OCI-LY1 (cell line): Measurements from ENCODE around the gene NINJ2.

Source experiments
- H2AFZ ChIP-seq: fragments of 200-600 bp; sonication (generic), shearing (Covaris generic); 2 replicates; pipeline ENCODE4 v1.6.0; 2014; ENCODE audit warnings: antibody characterized with exemption, mild to moderate bottlenecking, low read length
- H3F3A ChIP-seq: fragments of 200-600 bp; sonication (generic), shearing (Covaris generic); 2 replicates; pipeline ENCODE4 v1.6.0; 2014; ENCODE audit warnings: mild to moderate bottlenecking, antibody characterized with exemption, low read length, moderate library complexity; ENCODE audit not compliant: insufficient read depth
- H3K27ac ChIP-seq: fragments of 200-600 bp; sonication (generic); 2 replicates; pipeline ENCODE4 v1.5.1; 2014; ENCODE audit warnings: low read length, mixed run types, mild to moderate bottlenecking, low read depth; ENCODE audit not compliant: poor library complexity, severe bottlenecking
- H3K27me3 ChIP-seq: fragments of 200-600 bp; sonication (generic); 2 replicates; pipeline ENCODE4 v1.6.0; 2014; ENCODE audit warnings: antibody characterized with exemption, mild to moderate bottlenecking, low read length, moderate library complexity; ENCODE audit not compliant: insufficient read depth
- H3K36me3 ChIP-seq: fragments of 200-600 bp; sonication (generic); 2 replicates; pipeline ENCODE4 v1.6.1; 2014; ENCODE audit warnings: mild to moderate bottlenecking, antibody characterized with exemption, low read length, moderate library complexity, mixed read lengths; ENCODE audit not compliant: insufficient read depth
- H3K4me1 ChIP-seq: fragments of 200-600 bp; sonication (generic); 2 replicates; pipeline ENCODE4 v1.5.1; 2014; ENCODE audit warnings: mild to moderate bottlenecking, low read length, moderate library complexity; ENCODE audit not compliant: insufficient read depth, severe bottlenecking
- H3K4me2 ChIP-seq: fragments of 200-600 bp; sonication (generic), shearing (Covaris generic); 2 replicates; pipeline ENCODE4 v1.6.1; 2014; ENCODE audit warnings: low read length
- H3K4me3 ChIP-seq: fragments of 200-600 bp; sonication (generic); 2 replicates; pipeline ENCODE4 v1.5.1; 2014; ENCODE audit warnings: low read length, low read depth, mild to moderate bottlenecking, mixed read lengths; ENCODE audit not compliant: poor library complexity, severe bottlenecking
- H3K79me2 ChIP-seq: fragments of 200-600 bp; shearing (Covaris generic); 2 replicates; pipeline ENCODE4 v1.6.1; 2016; ENCODE audit warnings: mixed run types, low read length, mixed read lengths; ENCODE audit not compliant: insufficient read depth
- H3K9ac ChIP-seq: fragments of 200-600 bp; sonication (generic), shearing (Covaris generic); 2 replicates; pipeline ENCODE4 v1.6.1; 2014; ENCODE audit warnings: mild to moderate bottlenecking, low read length, mixed read lengths
- H3K9me2 ChIP-seq: fragments of 200-600 bp; sonication (generic), shearing (Covaris generic); 2 replicates; pipeline ENCODE4 v1.6.1; 2014; ENCODE audit warnings: low read depth, mild to moderate bottlenecking, low read length, mixed read lengths
- H3K9me3 ChIP-seq: fragments of 200-600 bp; shearing (Covaris generic); 2 replicates; pipeline ENCODE4 v1.6.1; 2014; ENCODE audit warnings: low read length, mixed read lengths
- H4K20me1 ChIP-seq: fragments of 200-600 bp; sonication (generic), shearing (Covaris generic); 2 replicates; pipeline ENCODE4 v1.6.0; 2016; ENCODE audit warnings: mild to moderate bottlenecking, low read length; ENCODE audit not compliant: insufficient read depth
- CTCF ChIP-seq: fragments of 200-600 bp; sonication (generic), shearing (Covaris generic); IDR thresholded peaks from 2 replicates; pipeline ENCODE4 v1.5.1; 2017; ENCODE audit warnings: mild to moderate bottlenecking, antibody characterized with exemption, low read length, moderate library complexity, mixed read lengths
- EZH2 ChIP-seq: fragments of 200-600 bp; sonication (generic), shearing (Covaris generic); IDR thresholded peaks from 2 replicates; pipeline ENCODE4 v1.8.0; 2017; ENCODE audit warnings: borderline replicate concordance, mixed run types, mild to moderate bottlenecking, antibody characterized with exemption, low read length, moderate library complexity, mixed read lengths

Gene NINJ2

GRCh38 chr12:608413-608812, 54.8 kb downstream of the NINJ2 start:
- Histone ChIP-seq H3K27ac (no peak overlapping the region), H3K4me2 (no peak overlapping the region), H3K9ac (no peak overlapping the region), H3K4me3 (no peak overlapping the region), H3K9me2 (no peaks in the 10 kb centered on the region), H3K36me3 (peaks cover 25% of the 10 kb centered on the region), H3K79me2 (no peaks in the 10 kb centered on the region), H2AFZ (no peak overlapping the region), H3K4me1 (peaks cover 19% of the 10 kb centered on the region), H4K20me1 (no peaks in the 10 kb centered on the region), H3F3A (no peaks in the 10 kb centered on the region), H3K9me3 (no peaks in the 10 kb centered on the region), H3K27me3 (no peaks in the 10 kb centered on the region)
- TF ChIP-seq CTCF (no peak), EZH2 (no peak)

- no peaks in the 10 kb centered on the region for H3K9me2 ChIP-seq
- TF ChIP-seq EZH2 (no peak), CTCF (no peak)
- no peaks in the 10 kb centered on the region for H3F3A ChIP-seq
- H3K9me3 ChIP-seq = no peaks in the 10 kb centered on the region
- H3K79me2 ChIP-seq = no peaks in the 10 kb centered on the region
- H3K4me1 ChIP-seq = peaks cover 19% of the 10 kb centered on the region
- H3K27me3 ChIP-seq = no peaks in the 10 kb centered on the region
- no peak overlapping the region for H2AFZ ChIP-seq
- H3K27ac ChIP-seq = no peak overlapping the region
- peaks cover 26% of the 10 kb centered on the region for H3K36me3 ChIP-seq
- no peak overlapping the region for H3K4me3 ChIP-seq
- no peak overlapping the region for H3K9ac ChIP-seq
- H3K4me2 ChIP-seq = no peak overlapping the region
- no peaks in the 10 kb centered on the region for H4K20me1 ChIP-seq
Measured at GRCh38 chr12:607541-608001, 55.7 kb downstream of the NINJ2 start.

- 0 out of 2 replicates have a peak, but pooled peaks cover 3% of the 10 kb centered on the region for H3K9me3 ChIP-seq
- H2AFZ ChIP-seq = no peak overlapping the region
- H3K4me1 ChIP-seq = peaks cover 2% of the 10 kb centered on the region
- H3K4me3 ChIP-seq = no peak overlapping the region
- peaks cover 34% of the 10 kb centered on the region for H3K36me3 ChIP-seq
- no peaks in the 10 kb centered on the region for H3F3A ChIP-seq
- no peak overlapping the region for H3K4me2 ChIP-seq
- H3K9me2 ChIP-seq = no peaks in the 10 kb centered on the region
- TF ChIP-seq EZH2 = no peak
- no peak for TF ChIP-seq CTCF
- H3K9ac ChIP-seq = no peak overlapping the region
- H3K27me3 ChIP-seq = no peaks in the 10 kb centered on the region
- H4K20me1 ChIP-seq = no peaks in the 10 kb centered on the region
- no peak overlapping the region for H3K27ac ChIP-seq
- no peaks in the 10 kb centered on the region for H3K79me2 ChIP-seq
Measured at GRCh38 chr12:604956-605355, 58.3 kb downstream of the NINJ2 start.
